Measurements from ENCODE around the gene SVEP1. TPM values are rescaled to one million over a fixed set of nuclear protein-coding genes. Genes with fewer than 3 reads are reported as not detected.

The SVEP1 gene
- total RNA-seq, 2 experiments from 2014 or later = not detected

GRCh38 chr9:110336363-110336762 lies 243.2 kb downstream of the SVEP1 start:
- no peak for TF ChIP-seq EZH2phosphoT487 (IDR thresholded peaks at IDR 0.05; ENCODE audit: borderline replicate concordance, low read depth, low read length)
- H3K4me1 ChIP-seq (ENCODE audit: insufficient read depth, low read length, poor library complexity, severe bottlenecking) = no peaks in the 10 kb centered on the region
- no peak overlapping the region for H3K4me3 ChIP-seq (ENCODE audit: low read depth, low read length, poor library complexity, severe bottlenecking)
- ChIA-PET CTCF (ENCODE audit: unreplicated experiment) (no interaction called here), POLR2A (interaction anchor here (0.5 kb wide), 1 partner anchor 720 kb away, joined by 3 read pairs; no protein-coding TSS in a partner anchor)
- no peaks in the 10 kb centered on the region for H3K9me2 ChIP-seq (ENCODE audit: insufficient read depth, low read length)
- no peaks in the 10 kb centered on the region for H3K36me3 ChIP-seq (ENCODE audit: insufficient read depth, low read length)
- H4K20me1 ChIP-seq (ENCODE audit: insufficient read depth, low read length) = no peaks in the 10 kb centered on the region
- no peaks in the 10 kb centered on the region for H3K79me2 ChIP-seq (ENCODE audit: insufficient read depth, low read depth, low read length)
- BruUV-seq (replicated peaks) = no TSS peak
- no peak overlapping the region for H2AFZ ChIP-seq (ENCODE audit: low read length)
- no peak overlapping the region for H3K27ac ChIP-seq (ENCODE audit: low read depth, low read length, poor library complexity, severe bottlenecking)
- no peaks in the 10 kb centered on the region for H3K9me3 ChIP-seq (ENCODE audit: low read length)
- intact Hi-C loops (cut with micrococcal nuclease; ENCODE audit: unreplicated experiment) = no loop called here
- DNase-seq (ENCODE audit: low spot score) = no peak
- no peak overlapping the region for H3K4me2 ChIP-seq (ENCODE audit: low read length)

GRCh38 chr9:110334871-110335270 lies 244.7 kb downstream of the SVEP1 start:
- Histone ChIP-seq H3K4me2 (ENCODE audit: low read length) (no peak overlapping the region), H3K9me2 (ENCODE audit: insufficient read depth, low read length) (no peaks in the 10 kb centered on the region), H3K79me2 (ENCODE audit: insufficient read depth, low read depth, low read length) (no peaks in the 10 kb centered on the region), H3K4me1 (ENCODE audit: insufficient read depth, low read length, poor library complexity, severe bottlenecking) (no peaks in the 10 kb centered on the region), H4K20me1 (ENCODE audit: insufficient read depth, low read length) (no peaks in the 10 kb centered on the region), H3K4me3 (ENCODE audit: low read depth, low read length, poor library complexity, severe bottlenecking) (no peak overlapping the region), H3K36me3 (ENCODE audit: insufficient read depth, low read length) (no peaks in the 10 kb centered on the region), H3K27ac (ENCODE audit: low read depth, low read length, poor library complexity, severe bottlenecking) (no peak overlapping the region), H2AFZ (ENCODE audit: low read length) (no peak overlapping the region), H3K9me3 (ENCODE audit: low read length) (no peaks in the 10 kb centered on the region)
- ChIA-PET POLR2A (interaction anchor here (1.0 kb wide), 1 partner anchor 14 kb away, joined by 4 read pairs; no protein-coding TSS in a partner anchor), CTCF (ENCODE audit: unreplicated experiment) (no interaction called here)
- TF ChIP-seq CTCF (conservative IDR thresholded peaks at IDR 0.05; ENCODE audit: low read length) (no peak), EZH2phosphoT487 (IDR thresholded peaks at IDR 0.05; ENCODE audit: borderline replicate concordance, low read depth, low read length) (no peak)
- intact Hi-C loops (cut with micrococcal nuclease; ENCODE audit: unreplicated experiment) = no loop called here
- BruUV-seq (replicated peaks) = no TSS peak
- DNase-seq (ENCODE audit: low spot score) = no peak

DNA sequence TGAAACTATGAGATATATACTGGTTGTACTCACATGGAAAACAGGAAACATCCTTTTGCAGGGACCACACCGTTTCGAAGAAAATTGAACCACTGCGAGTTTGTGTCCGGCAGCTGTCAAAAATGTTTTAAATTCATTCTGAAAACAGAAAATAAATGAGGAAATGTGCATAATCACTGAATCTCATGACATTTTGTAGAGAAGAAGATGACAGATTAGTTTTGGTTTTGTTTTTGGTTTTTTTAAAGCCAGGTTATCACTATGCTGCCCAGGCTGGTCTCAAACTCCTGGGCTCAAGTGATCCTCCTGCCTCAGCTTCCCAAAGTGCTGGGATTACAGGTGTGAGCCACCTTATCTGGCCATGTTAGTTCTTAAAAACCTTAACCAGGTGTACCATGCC lies 245.4 kb downstream of the SVEP1 start:
- ChIA-PET POLR2A (interaction anchor here (1.0 kb wide), 1 partner anchor 13 kb away, joined by 4 read pairs; no protein-coding TSS in a partner anchor), CTCF (ENCODE audit: unreplicated experiment) (no interaction called here)
- no peaks in the 10 kb centered on the region for H3K36me3 ChIP-seq (ENCODE audit: insufficient read depth, low read length)

More for the DNA sequence above, 245.4 kb downstream of the SVEP1 start:
- Histone ChIP-seq H4K20me1 (ENCODE audit: insufficient read depth, low read length) (no peaks in the 10 kb centered on the region), H3K27ac (ENCODE audit: low read depth, low read length, poor library complexity, severe bottlenecking) (no peak overlapping the region), H2AFZ (ENCODE audit: low read length) (no peak overlapping the region), H3K4me3 (ENCODE audit: low read depth, low read length, poor library complexity, severe bottlenecking) (no peak overlapping the region), H3K79me2 (ENCODE audit: insufficient read depth, low read depth, low read length) (no peaks in the 10 kb centered on the region), H3K4me1 (ENCODE audit: insufficient read depth, low read length, poor library complexity, severe bottlenecking) (no peaks in the 10 kb centered on the region), H3K4me2 (ENCODE audit: low read length) (no peak overlapping the region), H3K9me2 (ENCODE audit: insufficient read depth, low read length) (no peaks in the 10 kb centered on the region), H3K9me3 (ENCODE audit: low read length) (no peaks in the 10 kb centered on the region)
- intact Hi-C loops (cut with micrococcal nuclease; ENCODE audit: unreplicated experiment) = no loop called here
- no peak for TF ChIP-seq CTCF (conservative IDR thresholded peaks at IDR 0.05; ENCODE audit: low read length)
- no peak for TF ChIP-seq EZH2phosphoT487 (IDR thresholded peaks at IDR 0.05; ENCODE audit: borderline replicate concordance, low read depth, low read length)
- no TSS peak for BruUV-seq (replicated peaks)
- no peak for DNase-seq (ENCODE audit: low spot score)
